NCI-H187 (cell line): ENCODE measurements around the gene ASTN1.

Experiments used
- DNase-seq, 2 experiments: peaks; one replicate each; lab custom pipeline; 2025; lab: John Stamatoyannopoulos, UW

ASTN1 gene

GRCh38 chr1:177035586-177035985 lies 128.9 kb downstream of the ASTN1 start:
- no peak for DNase-seq

- DNase-seq, result no peak
These were observed 130.9 kb downstream of the ASTN1 start for GRCh38 chr1:177033628-177034027.

- no peak for DNase-seq
These were observed 132.1 kb downstream of the ASTN1 start for GRCh38 chr1:177032434-177032833.

GRCh38 chr1:177024623-177025022 lies 139.9 kb downstream of the ASTN1 start:
- DNase-seq, result no peak

- DNase-seq, result no peak
These were observed 140.8 kb downstream of the ASTN1 start for GRCh38 chr1:177023726-177024125.

GRCh38 chr1:177023249-177023648 lies 141.3 kb downstream of the ASTN1 start:
- no peak for DNase-seq

- no peak for DNase-seq
These were observed 142.8 kb downstream of the ASTN1 start for GRCh38 chr1:177021687-177022086.

GRCh38 chr1:177020851-177021589 lies 143.5 kb downstream of the ASTN1 start:
- no peak for DNase-seq

- DNase-seq, result no peak
These were observed 147.1 kb downstream of the ASTN1 start for GRCh38 chr1:177017287-177017852.

GRCh38 chr1:177014325-177014724 lies 150.2 kb downstream of the ASTN1 start:
- no peak for DNase-seq

GRCh38 chr1:177012342-177012925 lies 152.1 kb downstream of the ASTN1 start:
- no peak for DNase-seq

- DNase-seq, result no peak
These were observed 153.0 kb downstream of the ASTN1 start for GRCh38 chr1:177011508-177011907.

GRCh38 chr1:177010211-177010825 lies 154.2 kb downstream of the ASTN1 start:
- DNase-seq, result no peak

GRCh38 chr1:177008653-177009052 lies 155.9 kb downstream of the ASTN1 start:
- DNase-seq, result no peak

- no peak for DNase-seq
These were observed 156.9 kb downstream of the ASTN1 start for GRCh38 chr1:177007437-177008161.

GRCh38 chr1:177002891-177003290 lies 161.6 kb downstream of the ASTN1 start:
- DNase-seq, result no peak

- no peak for DNase-seq
These were observed 163.0 kb downstream of the ASTN1 start for GRCh38 chr1:177001556-177001955.

- DNase-seq, result peak; percentile 56 to 62
These were observed 166.2 kb downstream of the ASTN1 start for GRCh38 chr1:176998183-176998795.

- no peak for DNase-seq
These were observed 167.9 kb downstream of the ASTN1 start for GRCh38 chr1:176996456-176997090.

GRCh38 chr1:176994931-176995596 lies 169.4 kb downstream of the ASTN1 start:
- DNase-seq, result no peak

- DNase-seq, result no peak
These were observed 170.9 kb downstream of the ASTN1 start for GRCh38 chr1:176993587-176993986.
